ENCODE data around the gene GCLC.
"Not testable (repeated sequence)": the region's sequence is repeated elsewhere in the genome, so short reads cannot be mapped to it uniquely, and the experiment has no call there.

Gene GCLC

DNA sequence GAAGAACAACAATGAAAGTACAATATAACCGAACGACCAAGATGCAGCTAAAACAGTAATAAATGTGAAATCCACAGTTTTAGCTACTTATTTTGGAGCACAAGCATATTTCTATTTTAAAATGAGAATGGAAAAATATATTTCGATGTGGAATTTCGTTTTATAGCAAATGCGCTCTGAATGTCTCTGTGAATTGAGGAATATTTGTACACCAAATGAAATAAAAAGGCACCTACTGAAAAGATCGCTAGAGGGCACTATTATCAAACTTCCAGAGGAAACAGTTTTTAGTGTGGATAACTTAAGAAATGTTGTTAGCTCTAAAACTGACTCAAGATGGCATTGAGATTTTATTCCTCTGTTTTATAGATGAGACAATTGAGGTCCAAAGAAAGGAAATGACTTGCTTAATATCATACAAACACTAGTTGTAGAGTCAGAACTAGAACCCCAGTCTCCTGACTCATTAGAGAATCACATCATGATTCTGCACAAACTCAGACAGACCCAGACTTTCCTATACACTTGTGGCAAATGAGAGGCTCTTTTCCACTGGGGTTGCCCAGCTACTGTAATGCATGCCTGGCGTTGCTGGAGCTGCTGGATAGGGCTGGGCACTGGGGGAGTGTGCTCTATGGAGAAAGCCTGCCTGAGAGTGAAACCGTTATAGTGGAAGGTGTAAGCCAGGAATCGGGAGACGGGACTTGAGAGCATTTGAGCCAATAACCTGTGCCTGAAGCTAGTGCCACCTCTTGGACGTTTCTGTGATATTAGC lies 51.9 kb downstream of the GCLC start:
- peak; percentile 83 for DNase-seq (ENCODE audit: low spot score)

DNA sequence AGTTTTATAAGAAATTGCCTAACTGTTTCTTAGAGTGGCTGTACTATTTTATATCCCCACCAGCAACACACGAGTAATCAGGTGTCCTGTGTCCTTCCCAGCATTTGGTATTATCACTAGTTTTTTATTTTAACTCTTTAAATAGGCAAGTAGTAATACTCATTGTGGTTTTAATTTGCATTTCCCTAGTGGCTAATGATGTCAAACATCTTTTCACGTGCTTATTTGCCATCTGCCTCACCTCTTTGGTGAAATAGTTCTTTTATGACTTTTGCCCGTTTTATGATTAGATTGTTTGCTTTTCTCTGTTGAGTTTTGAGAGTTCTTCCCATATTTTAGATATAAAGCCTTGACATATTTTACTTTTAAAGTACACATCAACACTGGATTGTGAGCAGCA lies 57.8 kb downstream of the GCLC start:
- no peak for DNase-seq (ENCODE audit: low spot score)

DNA sequence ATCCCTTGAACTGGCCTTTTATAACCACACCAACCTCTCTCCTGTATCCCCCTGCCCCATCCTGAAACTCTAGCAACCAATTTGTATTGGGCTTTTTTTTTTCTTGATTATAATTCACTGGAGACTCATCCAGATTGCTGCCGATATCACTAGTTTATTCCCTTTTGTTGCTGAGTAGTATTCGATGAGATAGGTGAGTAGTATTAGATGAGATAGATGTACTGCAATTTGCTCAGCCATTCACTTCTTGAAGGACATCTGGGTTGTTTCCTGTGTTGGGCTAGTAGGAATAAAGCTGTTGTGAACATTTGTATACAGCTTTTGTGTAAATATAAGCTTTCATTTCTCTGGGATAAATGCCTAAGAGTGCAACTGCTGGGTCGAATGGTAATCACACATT lies 58.2 kb downstream of the GCLC start:
- DNase-seq (ENCODE audit: low spot score): no peak

DNA sequence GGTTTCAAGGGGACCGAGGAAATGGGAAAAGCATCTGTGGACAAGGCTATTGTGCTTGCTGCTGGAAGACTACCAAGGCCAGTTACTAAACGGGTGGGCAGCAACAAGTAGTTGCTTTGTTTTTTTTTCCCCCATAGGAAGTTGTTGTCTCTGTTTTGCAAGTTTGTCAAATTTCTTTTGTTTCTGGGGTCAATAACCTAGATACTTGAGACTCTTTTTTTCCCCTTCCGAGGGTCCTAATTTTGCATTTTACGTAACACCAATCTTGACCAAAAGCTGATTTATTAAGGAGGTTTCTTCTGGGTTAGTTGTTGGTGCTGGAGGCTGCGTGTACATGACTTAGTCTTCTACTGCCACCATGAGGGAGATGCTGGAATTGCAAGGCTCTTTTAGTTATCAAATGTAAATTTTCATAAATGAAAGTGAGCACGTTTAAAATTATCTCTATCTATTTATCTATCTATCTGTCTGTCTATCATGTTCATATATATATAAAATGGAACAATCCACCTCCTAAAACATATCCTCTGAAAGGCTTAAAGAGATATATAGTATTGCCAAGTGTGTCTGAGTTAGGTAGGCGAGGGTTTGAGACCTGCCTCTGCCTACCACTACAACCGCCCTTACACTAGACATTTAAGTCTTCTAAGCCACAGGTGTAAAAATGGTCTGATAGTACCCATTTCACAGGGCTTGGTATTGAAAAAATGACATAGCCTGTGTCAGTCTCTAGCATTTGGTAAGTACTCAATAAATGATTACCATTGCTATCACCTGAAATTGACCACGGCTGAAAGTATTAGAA lies 60.2 kb downstream of the GCLC start:
- DNase-seq (ENCODE audit: low spot score): peak; percentile 84

DNA sequence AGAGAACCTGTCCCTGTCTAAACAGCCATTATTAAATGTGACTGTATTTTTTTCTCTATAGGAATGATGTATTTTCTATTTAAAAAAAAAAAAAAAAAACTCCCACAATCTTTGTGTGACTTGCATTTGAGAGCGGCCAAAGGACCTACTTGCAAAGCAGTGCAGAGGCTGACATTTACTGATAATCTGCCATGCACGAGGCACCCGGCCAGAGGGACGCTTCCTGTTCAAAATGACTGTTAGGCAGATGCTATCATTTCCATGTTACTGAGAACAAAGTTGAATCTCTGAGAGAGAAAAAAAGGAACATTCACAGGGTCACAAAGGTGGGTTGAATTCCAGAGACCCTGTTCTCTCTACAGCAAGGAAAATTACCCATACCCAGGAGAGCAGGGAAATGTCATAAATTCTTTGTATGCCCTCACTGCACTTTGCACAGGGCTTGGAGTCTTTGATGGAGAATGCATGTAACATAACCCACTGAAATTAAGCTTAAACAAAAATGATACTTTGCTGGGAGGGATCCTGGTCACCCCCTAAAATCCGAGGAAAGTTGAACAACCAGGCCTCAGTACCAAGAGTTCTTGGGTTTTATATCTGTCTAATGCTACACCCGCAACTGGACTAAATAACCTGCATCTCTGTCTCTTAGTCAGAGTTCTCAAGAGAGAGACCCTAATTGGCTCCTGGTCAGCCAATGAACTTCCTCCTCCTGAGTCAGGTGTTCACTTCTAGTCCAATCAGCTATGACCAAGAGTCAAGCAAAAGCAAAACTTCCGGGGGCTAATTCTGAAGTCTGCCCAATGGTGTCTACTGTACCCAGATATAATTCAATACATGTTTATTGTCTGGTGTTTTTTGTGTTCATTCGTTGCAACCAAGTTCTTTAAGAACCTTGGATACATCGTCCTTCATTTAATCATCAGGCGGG lies 61.2 kb downstream of the GCLC start:
- DNase-seq (ENCODE audit: low spot score): peak; percentile 24

DNA sequence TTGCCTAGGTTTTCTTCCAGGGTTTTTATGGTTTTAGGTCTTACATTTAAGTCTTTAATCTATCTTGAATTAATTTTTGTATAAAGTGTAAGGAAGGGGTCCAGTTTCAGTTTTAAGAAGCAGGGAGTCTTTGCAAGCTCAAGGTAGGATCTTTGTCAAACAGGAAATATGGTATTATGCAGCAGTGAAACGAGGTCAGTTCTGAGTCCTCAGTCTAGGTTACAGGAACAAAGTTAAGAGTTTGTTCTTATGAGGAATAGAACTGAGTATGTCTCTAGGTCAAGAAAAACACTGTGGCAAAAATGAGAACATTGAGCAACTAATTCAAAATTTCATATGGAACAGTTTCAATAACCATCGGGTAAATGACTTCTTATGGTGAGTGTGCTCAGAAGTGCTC lies 63.6 kb downstream of the GCLC start:
- DNase-seq (ENCODE audit: low spot score): no peak

DNA sequence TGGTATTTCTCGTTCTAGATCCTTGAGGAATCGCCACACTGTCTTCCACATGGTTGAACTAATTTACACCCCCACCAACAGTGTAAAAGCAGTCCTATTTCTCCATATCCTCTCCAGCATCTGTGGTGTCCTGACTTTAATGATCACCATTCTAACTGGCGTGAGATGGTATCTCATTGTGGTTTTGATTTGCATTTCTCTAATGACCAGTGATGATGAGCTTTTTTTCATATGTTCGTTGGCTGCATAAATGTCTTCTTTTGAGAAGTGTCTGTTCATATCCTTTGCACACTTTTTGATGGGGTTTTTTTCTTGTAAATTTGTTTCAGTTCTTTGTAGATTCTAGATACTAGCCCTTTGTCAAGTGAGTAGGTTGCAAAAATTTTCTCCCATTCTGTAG lies 64.1 kb downstream of the GCLC start:
- not testable (repeated sequence) for DNase-seq (ENCODE audit: low spot score)

DNA sequence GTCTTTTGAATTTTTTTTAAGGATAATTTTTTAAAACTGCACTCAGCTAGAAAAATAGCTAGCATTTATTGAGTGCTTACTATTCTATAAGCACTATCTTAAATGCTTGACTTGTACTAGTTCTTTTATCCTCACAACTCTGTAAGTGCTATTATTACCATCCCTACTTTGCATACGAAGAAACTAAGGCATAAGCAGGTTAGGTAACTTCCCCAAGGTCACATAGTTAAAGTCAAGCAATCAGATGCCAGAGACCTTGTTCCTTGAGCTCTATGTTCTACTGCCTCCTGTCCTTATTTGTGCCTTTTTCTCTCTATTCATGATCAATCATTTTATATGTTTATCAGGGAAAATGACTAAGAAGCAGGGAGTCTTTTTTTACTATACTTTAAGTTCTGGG lies 65.0 kb downstream of the GCLC start:
- DNase-seq (ENCODE audit: low spot score): no peak

DNA sequence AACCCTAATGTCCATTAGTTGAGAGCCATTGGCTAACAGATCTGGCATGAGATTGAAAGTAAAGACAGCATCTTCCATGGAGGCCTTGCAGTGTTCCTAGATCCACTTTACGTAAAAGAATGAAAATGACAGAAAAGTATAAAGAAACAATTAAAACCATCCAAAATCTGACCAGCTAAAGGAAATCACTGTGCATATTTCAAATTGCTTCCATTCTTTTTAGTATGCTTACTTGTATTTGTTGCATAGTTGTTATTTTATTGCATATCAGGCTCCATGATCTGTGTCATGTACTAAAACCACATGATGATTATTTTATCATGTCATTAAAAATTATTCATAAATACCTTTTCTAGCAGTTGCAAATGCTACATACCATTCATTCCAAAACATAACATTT lies 67.9 kb downstream of the GCLC start:
- no peak for DNase-seq (ENCODE audit: low spot score)

DNA sequence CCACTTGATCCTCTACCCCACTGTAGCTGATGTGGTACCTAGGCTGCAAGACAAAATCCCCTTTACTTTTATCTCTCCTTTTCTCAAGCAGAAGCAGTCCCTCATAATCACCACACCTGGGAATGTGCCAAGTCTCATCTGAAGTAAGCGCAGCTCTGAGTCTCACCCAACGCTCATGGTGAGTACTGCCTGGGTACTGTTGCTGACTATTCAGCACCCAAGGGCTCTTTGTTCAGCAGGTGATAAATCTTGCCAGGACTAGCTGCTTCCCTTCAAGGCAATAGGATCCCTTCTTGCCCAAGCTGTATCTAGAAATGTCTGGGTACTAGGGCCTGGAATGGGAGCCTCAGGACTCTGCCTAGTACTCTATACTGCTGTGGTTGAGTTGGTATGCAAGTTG lies 70.9 kb downstream of the GCLC start:
- no peak for DNase-seq (ENCODE audit: low spot score)

DNA sequence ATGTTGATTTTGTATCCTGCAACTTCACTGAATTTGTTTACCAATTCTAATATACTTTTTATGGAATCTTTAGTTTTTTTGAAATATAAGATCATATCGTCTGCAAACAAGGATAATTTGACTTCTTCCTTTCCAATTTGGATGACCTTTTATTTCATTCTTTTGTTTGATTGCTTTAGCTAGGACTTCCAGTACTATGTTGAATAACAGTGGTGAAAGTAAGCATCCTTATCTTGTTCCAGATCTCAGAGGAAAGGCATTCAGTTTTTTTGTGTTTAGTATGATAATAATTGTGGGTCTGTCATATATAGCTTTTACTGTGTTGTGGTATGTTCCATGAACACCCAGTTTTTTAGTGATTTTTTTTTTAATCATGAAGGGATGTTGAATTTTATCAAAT lies 75.7 kb downstream of the GCLC start:
- no peak for DNase-seq (ENCODE audit: low spot score)

DNA sequence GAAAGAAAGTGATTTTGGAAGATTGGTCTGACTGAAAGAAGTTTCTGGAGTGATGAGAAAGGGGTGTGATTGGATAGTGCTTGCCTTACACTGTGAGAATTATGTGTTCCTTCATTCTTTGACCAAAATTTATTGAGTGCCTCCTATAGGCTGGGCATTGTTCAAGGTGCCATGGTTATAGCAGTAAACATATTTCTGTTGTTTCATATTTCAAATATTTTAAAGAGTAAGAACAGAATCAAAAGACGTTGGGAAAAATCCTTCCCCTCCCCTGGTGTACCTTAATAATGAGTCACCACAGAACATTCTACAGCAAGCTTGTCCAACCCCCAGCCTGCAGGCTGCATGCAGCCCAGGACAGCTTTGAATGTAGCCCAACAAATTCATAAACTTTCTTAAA lies 78.6 kb downstream of the GCLC start:
- DNase-seq (ENCODE audit: low spot score): no peak

DNA sequence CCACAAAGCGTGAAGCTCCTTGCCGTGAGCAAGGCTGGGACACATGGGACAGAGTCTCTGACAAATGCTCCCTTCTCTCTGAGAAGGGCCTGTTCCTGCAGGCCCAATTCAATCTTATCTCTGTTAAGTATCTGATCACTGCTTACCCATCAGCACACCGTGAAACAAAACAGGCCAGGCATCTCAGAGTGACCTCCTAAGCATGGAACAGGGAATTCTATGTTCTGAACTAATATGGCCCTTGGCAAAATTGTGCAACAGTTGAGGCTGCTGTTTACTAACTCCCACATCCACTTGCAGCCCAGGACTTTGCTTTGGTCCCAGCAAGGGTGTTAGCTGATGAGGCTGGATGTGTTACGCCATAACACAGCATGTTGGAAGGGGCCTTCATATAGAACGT lies 79.2 kb downstream of the GCLC start:
- no peak for DNase-seq (ENCODE audit: low spot score)

DNA sequence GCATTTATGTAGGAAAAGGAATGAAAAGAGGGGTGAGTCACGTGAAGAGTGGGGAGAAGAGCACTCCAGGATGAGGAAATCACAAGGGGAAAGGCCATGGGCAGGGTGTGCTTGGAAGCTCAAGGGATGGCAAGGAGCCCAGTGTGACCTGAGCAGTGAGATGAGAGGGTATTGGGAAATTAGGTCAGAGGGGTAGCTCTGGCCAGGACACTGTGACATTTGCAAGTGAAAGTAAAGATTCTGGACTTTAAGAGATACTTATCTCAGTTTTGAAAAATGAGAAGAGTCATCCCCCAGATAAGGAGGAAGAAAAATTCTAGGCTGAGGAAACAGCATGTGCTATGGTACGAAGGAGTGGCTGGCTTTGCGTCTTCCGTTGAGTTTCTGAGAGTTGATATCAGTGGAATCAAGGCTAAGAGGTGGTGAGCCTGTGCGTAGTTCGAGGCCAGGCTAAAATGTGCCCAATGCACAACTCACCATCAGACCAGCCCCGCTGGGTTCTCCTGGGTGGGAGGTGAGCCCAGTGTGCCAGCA lies 79.9 kb downstream of the GCLC start:
- no peak for DNase-seq (ENCODE audit: low spot score)

DNA sequence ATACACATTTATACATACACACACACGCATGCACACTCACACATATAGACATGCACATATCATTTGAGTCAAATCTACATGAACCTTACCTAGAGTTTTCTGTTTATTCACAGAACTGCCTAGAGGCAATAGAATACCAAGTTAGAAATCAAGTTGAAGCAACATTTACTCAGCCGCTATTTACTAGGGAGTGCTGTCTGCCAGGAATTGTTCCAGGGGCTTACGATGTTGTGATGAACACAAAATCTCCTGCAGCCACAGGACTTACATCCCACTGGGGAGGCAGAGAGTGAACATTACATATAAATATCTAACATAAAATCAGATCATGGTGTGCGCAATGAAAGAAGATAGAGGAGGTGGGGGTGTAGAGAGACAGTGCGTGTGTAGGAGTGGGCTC lies 80.4 kb downstream of the GCLC start:
- DNase-seq (ENCODE audit: low spot score): no peak

DNA sequence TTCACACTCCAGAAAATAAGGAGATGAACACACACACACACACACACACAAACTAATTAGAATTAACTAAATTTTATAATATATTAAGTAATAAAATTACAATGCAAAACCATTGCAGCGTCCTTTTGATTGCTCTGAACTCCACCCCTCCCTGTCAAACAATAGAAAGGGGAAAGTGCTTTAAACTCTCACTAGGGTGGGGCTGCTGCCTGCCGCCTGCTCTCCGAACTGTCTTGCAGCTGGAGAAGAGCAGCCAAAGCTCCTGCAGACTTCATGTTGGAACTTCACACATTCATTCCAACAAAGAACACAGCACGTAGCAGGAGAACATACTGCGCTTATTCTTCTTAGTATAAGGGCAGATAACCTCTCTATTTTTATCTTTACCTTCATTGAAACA lies 83.2 kb downstream of the GCLC start:
- no peak for DNase-seq (ENCODE audit: low spot score)

DNA sequence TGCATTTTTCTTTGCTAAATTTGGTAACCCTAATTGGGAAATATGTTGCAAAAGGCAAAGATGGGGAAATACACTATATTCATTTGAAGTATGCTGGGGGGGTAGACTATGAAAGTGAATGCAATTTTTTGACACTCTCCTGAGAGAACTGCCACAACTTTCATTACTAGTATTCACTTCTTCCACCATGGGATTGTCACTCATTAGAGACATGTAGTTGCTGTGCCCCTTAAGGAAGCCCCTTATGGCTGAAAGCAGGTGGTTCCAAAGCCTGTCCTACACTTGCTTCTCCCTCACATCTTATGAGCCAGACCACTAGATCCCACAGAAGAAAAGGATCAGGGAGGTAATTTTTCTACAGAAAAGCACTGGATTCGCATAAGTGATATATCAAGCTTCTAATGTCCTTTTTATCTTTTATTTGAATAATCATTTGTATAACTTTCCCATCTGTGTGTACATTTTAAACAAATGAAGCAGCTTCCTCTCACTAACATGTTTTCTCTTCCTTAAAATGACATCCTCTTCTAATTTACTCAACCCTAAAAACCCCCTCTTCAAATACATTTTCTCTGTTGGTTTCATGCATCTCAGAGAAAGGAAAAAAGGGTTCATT lies 83.8 kb downstream of the GCLC start:
- DNase-seq (ENCODE audit: low spot score): no peak

DNA sequence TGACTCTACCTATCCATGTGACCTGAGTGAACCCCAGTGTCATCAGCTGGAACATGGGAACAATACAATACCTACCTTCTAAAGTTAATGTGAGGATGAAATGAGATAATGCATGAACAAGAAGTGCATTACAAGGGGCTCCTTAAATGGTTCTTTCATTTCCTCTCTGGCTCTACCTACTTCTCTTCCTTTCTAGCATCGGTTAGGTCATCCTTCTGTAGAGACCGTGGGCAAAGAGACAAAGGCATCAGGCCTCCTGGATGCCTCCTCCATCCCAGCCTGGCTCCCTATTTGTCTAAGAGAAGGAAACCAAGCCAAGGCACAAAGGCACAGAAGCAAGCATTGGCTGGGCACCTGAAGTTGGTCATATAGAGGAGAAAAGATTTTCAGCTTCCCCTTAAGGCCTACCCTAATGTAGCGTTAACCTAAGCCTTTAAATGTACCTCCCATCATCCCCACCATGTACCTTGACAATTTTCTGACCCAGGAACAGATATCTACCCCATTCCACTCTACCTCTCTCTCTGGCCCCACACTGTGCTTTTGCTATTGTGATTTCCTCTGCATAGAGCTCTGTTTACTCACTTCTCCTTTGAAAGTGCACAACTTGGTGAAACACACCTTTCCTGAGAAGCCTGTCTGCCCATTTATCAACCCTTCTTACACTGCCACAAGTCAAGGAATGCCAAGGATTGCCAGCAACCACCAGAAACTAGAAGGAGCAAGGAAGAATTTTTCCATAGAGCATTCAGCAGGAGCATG lies 86.6 kb downstream of the GCLC start:
- no peak for DNase-seq (ENCODE audit: low spot score)

DNA sequence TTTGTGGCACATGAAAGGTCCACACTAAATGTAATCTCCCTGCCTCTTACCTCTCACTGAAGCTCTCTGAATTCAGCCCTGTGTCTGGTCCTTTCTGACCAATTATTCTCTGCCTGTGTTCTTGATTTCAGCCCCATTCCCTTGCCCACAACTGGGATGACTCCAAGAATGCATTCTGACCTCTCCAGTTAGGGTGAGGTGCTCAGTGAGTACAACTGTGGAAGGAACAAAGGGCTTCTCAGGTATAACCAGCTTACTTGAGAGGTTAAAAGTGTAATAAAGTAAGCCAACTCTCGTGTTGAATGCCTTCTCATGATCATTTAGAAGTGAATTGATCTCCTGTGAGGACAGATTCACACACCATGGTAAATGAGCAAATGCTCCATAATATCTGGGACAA lies 88.1 kb downstream of the GCLC start:
- DNase-seq (ENCODE audit: low spot score): no peak

DNA sequence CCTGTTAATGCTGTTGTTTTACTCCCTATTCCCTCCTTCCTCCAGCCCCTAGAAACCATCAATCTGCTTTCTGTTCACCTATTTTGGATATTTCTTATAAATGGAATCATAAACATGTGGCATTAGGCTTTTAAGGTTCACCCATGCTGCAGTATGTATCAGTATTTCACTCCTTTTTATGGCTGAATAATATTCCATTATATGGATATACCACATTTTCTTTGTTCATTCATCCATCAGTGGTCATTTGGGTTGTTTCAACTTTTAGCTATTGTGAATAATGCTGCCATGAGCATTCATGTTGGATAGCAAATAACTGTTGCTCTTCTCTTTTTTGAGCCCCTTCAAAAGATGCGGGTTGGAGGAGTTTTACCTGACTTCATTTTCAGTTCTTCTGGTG lies 89.2 kb downstream of the GCLC start:
- no peak for DNase-seq (ENCODE audit: low spot score)

DNA sequence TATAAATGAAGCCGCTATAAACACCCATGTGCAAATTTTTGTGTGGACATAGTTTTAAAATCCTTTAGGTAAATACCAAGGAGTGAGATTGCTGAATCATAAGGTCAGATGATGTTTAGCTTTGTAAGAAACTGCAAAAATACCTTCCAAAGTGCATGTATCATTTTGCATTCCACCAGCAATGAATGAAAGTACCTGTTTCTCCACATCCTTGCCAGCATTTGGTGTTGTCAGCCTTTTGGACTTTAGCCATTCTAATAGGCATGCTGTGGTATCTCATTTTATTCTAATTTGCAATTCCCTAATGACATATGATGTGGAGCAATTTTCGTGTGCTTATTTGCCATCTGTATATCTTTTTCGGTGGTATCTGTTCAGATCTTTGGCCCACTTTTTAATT lies 93.7 kb downstream of the GCLC start:
- DNase-seq (ENCODE audit: low spot score): no peak

All from hematopoietic multipotent progenitor cell treated with erythropoietin and hydrocortisone succinate and interleukin-3 and kit ligand, for 17 days (in vitro differentiated cells).